ENCODE measurements around the gene ZNF740.

Gene ZNF740

DNA sequence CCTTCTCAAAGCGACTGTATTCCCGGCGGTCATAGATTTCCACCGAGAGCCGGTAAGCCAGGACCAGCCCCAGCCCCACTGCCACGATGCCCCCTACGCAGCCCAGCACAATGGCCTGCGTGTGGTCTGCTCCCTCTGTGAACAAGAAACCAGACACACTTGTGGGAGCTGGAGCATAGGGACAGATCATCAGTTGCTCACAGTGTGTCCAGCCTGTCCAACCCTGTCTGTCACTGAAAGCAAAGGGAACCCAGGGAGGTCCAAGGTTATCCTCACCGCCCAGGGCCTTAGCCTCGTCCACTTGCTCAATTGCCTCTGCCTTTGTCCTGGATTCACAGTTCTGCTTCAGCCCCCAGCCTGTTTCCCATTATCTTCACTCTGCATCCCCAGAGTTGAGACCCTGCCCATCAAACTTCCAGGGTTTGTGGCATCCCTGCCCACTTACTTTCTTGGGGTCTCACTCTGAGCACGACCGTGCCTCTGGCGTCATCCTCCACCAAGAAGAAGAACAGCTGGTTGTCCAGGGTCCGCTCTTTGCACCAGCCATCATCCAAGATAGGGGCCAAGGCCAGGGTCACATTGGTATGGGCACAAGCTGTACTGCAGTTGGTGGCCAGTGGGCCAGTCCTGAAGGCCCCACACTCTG is 11.5 kb downstream of the ZNF740 start:
- TF ChIP-seq, protein P1, sequence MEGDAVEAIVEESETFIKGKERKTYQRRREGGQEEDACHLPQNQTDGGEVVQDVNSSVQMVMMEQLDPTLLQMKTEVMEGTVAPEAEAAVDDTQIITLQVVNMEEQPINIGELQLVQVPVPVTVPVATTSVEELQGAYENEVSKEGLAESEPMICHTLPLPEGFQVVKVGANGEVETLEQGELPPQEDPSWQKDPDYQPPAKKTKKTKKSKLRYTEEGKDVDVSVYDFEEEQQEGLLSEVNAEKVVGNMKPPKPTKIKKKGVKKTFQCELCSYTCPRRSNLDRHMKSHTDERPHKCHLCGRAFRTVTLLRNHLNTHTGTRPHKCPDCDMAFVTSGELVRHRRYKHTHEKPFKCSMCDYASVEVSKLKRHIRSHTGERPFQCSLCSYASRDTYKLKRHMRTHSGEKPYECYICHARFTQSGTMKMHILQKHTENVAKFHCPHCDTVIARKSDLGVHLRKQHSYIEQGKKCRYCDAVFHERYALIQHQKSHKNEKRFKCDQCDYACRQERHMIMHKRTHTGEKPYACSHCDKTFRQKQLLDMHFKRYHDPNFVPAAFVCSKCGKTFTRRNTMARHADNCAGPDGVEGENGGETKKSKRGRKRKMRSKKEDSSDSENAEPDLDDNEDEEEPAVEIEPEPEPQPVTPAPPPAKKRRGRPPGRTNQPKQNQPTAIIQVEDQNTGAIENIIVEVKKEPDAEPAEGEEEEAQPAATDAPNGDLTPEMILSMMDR (IDR thresholded peaks at IDR 0.05; ENCODE audit: low read depth, low read length): no peak
- DNase-seq (ENCODE audit: extremely low read depth, low read depth): no peak

DNA sequence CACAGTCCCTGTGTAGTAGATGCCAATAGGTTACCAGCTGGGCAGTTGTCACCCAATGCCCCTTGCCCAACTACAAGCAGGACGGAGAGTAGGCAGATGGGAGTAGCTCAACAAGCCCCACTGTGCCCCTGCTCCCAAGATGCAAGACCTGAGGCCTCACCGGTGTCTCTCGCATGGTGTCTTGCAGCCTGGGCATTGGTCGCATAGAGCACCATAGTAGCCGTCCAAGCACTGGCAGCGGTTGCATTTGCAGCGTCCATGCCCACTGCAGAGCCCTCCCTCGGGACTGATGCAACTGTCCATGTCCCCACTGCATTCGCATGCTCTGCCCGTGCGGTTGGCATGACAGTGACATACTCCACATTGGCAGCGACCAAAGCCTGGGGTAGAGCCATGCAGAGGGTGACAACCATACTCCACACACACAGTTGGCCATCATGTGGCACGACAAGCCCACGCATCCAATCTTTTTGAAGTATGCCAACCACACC is 12.1 kb downstream of the ZNF740 start:
- no peak for DNase-seq (ENCODE audit: extremely low read depth, low read depth)
- TF ChIP-seq, protein P1 (IDR thresholded peaks at IDR 0.05; ENCODE audit: low read depth, low read length): no peak

GRCh38 chr12:53193040-53193439 is 12.5 kb downstream of the ZNF740 start:
- DNase-seq (ENCODE audit: extremely low read depth, low read depth): no peak
- TF ChIP-seq, protein P1 (IDR thresholded peaks at IDR 0.05; ENCODE audit: low read depth, low read length): no peak

DNA sequence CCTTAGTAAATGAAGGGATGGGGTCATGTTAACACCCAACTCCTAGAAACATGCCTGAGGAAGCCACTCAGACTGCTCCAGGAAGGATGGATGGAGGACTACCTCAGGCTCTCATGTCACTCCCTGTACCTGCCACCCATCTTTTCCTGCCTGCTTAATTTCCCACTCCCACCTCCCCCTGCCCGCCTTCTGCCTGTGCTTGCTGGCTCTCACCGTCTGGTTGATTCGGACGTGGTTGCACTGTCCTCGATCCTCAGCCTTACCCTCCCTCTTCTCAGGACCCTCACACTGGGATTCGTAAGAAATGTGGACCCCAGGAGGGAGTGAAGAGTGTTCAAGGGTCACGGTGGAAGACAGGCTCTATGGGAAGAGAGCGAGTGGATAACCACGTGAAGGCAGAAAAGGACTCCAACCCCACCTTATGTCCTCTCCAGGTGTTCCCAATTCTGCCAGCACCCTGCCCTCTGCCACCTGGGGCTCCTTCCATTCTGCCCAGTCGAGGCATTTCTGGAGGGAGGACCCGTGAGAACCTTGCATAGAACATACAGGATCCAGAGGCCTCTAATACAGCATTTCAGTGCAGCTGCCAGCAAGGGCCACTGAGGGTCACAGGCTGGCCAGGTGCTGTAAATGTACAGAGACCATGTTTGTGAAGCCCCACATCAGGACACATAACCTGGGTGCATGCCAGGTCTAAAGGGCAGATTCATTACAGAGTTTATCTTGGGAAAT is 13.6 kb downstream of the ZNF740 start:
- no peak for DNase-seq (ENCODE audit: extremely low read depth, low read depth)
- TF ChIP-seq, protein P1 (IDR thresholded peaks at IDR 0.05; ENCODE audit: low read depth, low read length): no peak

DNA sequence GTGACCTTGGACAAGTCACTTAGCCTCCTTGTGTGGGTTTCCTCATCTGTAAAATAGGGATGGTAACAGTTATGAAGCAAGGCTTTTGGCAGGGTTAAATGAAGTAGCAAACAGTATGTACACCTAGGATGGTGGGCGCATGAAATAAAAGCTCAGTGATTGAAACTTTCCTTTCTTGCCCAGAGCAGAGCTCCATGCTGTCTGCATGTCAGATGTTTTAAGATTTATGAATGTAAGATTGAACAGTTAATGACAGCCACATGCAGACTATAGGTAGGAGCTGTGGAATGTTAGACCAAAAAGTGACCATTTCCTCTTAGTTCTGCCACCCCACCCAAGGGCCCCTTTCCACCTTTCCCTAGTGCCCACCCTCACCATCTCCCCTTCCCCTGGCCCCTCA is 14.5 kb downstream of the ZNF740 start:
- TF ChIP-seq, protein P1 (IDR thresholded peaks at IDR 0.05; ENCODE audit: low read depth, low read length): no peak
- no peak for DNase-seq (ENCODE audit: extremely low read depth, low read depth)

- no peak for DNase-seq (ENCODE audit: extremely low read depth, low read depth)
- TF ChIP-seq, protein P1 (IDR thresholded peaks at IDR 0.05; ENCODE audit: low read depth, low read length): no peak
Measured at GRCh38 chr12:53195516-53196420, 15.2 kb downstream of the ZNF740 start.
